Measurements from ENCODE around the gene EHMT1.
"Not testable (repeated sequence)": the region's sequence is repeated elsewhere in the genome, so short reads cannot be mapped to it uniquely, and the experiment has no call there.

EHMT1 gene

DNA sequence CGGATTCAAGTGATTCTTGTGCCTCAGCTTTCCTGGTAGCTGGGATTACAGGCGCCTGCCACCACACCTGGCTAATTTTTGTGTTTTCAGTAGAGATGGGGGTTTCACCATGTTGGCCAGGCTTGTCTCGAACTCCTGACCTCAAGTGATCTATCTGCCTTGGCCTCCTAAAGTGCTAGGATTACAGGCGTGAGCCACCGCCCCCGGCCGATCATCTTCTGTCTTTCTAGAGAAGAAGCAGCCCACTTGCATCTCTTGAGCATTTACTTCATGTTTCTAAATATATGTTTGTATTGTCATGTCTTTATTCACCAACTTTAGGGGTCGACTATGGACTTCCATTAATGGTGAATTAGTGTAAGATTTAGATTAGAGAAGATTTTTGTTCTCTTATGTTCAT lies 3.4 kb downstream of the EHMT1 start:
- ATAC-seq, result not testable (repeated sequence)

DNA sequence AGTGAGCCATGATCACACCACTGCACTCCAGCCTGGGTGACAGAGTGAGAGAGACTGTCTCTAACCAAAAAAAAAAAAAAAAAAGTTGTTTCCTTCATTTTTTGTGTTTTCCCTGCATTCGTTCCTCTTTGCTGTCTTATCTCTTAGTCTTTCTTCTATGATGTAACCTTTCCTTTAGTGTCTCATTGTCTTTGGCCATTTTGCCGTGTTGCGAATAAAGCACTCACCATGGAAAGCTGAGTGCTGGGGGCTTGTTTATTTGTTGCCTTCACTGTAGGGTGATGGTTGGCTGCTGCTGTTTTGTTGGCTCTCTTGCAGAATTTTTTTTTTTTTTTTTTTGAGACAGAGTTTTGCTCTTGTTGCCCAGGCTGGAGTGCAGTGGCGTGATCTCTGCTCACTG lies 7.7 kb downstream of the EHMT1 start:
- no peak for TF ChIP-seq OSR1 (CRISPR knock-in tag; IDR thresholded peaks at IDR 0.05)
- TF ChIP-seq, protein P1, sequence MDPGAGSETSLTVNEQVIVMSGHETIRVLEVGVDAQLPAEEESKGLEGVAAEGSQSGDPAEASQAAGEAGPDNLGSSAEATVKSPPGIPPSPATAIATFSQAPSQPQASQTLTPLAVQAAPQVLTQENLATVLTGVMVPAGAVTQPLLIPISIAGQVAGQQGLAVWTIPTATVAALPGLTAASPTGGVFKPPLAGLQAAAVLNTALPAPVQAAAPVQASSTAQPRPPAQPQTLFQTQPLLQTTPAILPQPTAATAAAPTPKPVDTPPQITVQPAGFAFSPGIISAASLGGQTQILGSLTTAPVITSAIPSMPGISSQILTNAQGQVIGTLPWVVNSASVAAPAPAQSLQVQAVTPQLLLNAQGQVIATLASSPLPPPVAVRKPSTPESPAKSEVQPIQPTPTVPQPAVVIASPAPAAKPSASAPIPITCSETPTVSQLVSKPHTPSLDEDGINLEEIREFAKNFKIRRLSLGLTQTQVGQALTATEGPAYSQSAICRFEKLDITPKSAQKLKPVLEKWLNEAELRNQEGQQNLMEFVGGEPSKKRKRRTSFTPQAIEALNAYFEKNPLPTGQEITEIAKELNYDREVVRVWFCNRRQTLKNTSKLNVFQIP (CRISPR knock-in tag; IDR thresholded peaks at IDR 0.05; ENCODE audit: borderline replicate concordance, low read depth), result no peak
- TF ChIP-seq, protein P2, sequence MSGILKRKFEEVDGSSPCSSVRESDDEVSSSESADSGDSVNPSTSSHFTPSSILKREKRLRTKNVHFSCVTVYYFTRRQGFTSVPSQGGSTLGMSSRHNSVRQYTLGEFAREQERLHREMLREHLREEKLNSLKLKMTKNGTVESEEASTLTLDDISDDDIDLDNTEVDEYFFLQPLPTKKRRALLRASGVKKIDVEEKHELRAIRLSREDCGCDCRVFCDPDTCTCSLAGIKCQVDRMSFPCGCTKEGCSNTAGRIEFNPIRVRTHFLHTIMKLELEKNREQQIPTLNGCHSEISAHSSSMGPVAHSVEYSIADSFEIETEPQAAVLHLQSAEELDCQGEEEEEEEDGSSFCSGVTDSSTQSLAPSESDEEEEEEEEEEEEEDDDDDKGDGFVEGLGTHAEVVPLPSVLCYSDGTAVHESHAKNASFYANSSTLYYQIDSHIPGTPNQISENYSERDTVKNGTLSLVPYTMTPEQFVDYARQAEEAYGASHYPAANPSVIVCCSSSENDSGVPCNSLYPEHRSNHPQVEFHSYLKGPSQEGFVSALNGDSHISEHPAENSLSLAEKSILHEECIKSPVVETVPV (CRISPR knock-in tag; IDR thresholded peaks at IDR 0.05), result no peak
- TF ChIP-seq ZNF70 (CRISPR knock-in tag; IDR thresholded peaks at IDR 0.05), result no peak
- TF ChIP-seq, protein P3, sequence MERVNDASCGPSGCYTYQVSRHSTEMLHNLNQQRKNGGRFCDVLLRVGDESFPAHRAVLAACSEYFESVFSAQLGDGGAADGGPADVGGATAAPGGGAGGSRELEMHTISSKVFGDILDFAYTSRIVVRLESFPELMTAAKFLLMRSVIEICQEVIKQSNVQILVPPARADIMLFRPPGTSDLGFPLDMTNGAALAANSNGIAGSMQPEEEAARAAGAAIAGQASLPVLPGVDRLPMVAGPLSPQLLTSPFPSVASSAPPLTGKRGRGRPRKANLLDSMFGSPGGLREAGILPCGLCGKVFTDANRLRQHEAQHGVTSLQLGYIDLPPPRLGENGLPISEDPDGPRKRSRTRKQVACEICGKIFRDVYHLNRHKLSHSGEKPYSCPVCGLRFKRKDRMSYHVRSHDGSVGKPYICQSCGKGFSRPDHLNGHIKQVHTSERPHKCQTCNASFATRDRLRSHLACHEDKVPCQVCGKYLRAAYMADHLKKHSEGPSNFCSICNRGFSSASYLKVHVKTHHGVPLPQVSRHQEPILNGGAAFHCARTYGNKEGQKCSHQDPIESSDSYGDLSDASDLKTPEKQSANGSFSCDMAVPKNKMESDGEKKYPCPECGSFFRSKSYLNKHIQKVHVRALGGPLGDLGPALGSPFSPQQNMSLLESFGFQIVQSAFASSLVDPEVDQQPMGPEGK (CRISPR knock-in tag; IDR thresholded peaks at IDR 0.05; ENCODE audit: borderline replicate concordance), result no peak
- no peak for TF ChIP-seq TCF4 (CRISPR knock-in tag; IDR thresholded peaks at IDR 0.05; ENCODE audit: borderline replicate concordance)
- TF ChIP-seq CSDC2 (CRISPR knock-in tag; IDR thresholded peaks at IDR 0.05), result no peak
- no peak for ATAC-seq

DNA sequence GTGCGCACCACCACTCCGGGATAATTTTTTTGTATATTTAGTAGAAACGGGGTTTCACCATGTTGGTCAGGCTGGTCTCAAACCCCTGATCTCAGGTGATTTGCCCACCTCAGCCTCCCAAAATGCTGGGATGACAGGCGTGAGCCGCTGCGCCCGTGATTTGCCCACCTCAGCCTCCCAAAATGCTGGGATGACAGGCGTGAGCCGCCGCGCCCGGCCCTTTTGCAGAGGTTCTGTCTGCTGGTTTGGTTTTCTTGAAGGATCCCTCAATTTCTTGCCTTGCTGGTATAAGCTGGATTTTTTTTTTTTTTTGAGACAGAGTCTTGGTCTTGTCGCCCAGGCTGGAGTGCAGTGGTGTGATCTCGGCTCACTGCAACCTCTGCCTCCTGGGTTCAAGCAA lies 8.6 kb downstream of the EHMT1 start:
- not testable (repeated sequence) for ATAC-seq

DNA sequence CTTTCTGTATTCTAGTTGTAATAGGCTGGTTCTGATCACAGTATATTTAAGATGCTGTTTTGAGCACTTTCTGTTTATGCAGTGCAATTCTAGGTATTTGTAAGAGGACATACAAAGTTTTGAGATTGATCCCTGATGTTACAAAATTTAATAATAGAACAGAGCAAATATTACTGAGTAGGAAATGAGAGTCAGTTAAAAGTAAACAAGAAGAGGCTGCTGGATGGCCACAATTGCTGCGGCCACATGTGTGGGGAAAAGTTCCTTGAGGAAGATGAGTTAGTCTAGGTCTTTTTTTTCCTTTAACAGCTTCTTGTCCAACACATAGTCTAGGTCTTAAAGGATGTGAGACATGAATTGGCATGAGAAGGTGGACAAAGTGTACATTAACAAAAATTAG lies 11.3 kb downstream of the EHMT1 start:
- TF ChIP-seq ESRRG (CRISPR knock-in tag; IDR thresholded peaks at IDR 0.05) (no peak), PPARA (CRISPR knock-in tag; IDR thresholded peaks at IDR 0.05; ENCODE audit: borderline replicate concordance) (no peak), ZNF565 (CRISPR knock-in tag; conservative IDR thresholded peaks at IDR 0.05; ENCODE audit: low read depth) (no peak), ZNF70 (CRISPR knock-in tag; IDR thresholded peaks at IDR 0.05) (no peak), ZFP30 (CRISPR knock-in tag; IDR thresholded peaks at IDR 0.05) (no peak), ISL1 (CRISPR knock-in tag; IDR thresholded peaks at IDR 0.05) (no peak), GLIS3 (CRISPR knock-in tag; IDR thresholded peaks at IDR 0.05) (no peak)
- TF ChIP-seq, protein P4, sequence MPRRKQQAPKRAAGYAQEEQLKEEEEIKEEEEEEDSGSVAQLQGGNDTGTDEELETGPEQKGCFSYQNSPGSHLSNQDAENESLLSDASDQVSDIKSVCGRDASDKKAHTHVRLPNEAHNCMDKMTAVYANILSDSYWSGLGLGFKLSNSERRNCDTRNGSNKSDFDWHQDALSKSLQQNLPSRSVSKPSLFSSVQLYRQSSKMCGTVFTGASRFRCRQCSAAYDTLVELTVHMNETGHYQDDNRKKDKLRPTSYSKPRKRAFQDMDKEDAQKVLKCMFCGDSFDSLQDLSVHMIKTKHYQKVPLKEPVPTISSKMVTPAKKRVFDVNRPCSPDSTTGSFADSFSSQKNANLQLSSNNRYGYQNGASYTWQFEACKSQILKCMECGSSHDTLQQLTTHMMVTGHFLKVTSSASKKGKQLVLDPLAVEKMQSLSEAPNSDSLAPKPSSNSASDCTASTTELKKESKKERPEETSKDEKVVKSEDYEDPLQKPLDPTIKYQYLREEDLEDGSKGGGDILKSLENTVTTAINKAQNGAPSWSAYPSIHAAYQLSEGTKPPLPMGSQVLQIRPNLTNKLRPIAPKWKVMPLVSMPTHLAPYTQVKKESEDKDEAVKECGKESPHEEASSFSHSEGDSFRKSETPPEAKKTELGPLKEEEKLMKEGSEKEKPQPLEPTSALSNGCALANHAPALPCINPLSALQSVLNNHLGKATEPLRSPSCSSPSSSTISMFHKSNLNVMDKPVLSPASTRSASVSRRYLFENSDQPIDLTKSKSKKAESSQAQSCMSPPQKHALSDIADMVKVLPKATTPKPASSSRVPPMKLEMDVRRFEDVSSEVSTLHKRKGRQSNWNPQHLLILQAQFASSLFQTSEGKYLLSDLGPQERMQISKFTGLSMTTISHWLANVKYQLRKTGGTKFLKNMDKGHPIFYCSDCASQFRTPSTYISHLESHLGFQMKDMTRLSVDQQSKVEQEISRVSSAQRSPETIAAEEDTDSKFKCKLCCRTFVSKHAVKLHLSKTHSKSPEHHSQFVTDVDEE (CRISPR knock-in tag; IDR thresholded peaks at IDR 0.05), result no peak
- TF ChIP-seq, protein P1 (CRISPR knock-in tag; IDR thresholded peaks at IDR 0.05; ENCODE audit: borderline replicate concordance, low read depth), result no peak
- TF ChIP-seq, protein P5, sequence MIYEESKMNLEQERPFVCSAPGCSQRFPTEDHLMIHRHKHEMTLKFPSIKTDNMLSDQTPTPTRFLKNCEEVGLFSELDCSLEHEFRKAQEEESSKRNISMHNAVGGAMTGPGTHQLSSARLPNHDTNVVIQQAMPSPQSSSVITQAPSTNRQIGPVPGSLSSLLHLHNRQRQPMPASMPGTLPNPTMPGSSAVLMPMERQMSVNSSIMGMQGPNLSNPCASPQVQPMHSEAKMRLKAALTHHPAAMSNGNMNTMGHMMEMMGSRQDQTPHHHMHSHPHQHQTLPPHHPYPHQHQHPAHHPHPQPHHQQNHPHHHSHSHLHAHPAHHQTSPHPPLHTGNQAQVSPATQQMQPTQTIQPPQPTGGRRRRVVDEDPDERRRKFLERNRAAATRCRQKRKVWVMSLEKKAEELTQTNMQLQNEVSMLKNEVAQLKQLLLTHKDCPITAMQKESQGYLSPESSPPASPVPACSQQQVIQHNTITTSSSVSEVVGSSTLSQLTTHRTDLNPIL (CRISPR knock-in tag; IDR thresholded peaks at IDR 0.05; ENCODE audit: low read depth), result no peak

DNA sequence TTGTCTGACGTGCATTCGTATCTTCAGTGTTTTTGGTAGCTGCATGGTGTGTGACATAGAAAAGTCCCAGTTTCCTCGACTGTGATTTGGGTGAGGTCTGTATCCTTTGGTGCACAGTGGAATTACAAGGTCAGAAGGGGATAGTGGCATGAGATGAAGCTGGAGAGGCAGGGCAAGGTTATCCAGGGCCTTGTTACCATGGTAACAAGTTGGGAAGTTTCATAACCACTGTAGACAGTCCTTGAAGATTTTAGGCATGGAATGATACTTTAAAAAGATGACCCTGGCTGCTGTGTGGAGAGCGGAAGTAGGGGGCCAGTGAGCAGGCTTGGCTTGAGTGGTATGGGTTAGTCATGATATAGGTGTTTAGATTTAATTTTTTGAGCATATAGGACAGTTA lies 11.9 kb downstream of the EHMT1 start:
- ATAC-seq, result no peak
- TF ChIP-seq ZNF565 (CRISPR knock-in tag; conservative IDR thresholded peaks at IDR 0.05; ENCODE audit: low read depth), result no peak
- no peak for TF ChIP-seq OSR1 (CRISPR knock-in tag; IDR thresholded peaks at IDR 0.05)
- no peak for TF ChIP-seq ISL1 (CRISPR knock-in tag; IDR thresholded peaks at IDR 0.05)
- TF ChIP-seq, protein P1 (CRISPR knock-in tag; IDR thresholded peaks at IDR 0.05; ENCODE audit: borderline replicate concordance, low read depth), result no peak
- no peak for TF ChIP-seq TOX (CRISPR knock-in tag; IDR thresholded peaks at IDR 0.05; ENCODE audit: borderline replicate concordance)
- TF ChIP-seq, protein P5 (CRISPR knock-in tag; IDR thresholded peaks at IDR 0.05; ENCODE audit: low read depth), result no peak
- TF ChIP-seq ZC3H10 (CRISPR knock-in tag; IDR thresholded peaks at IDR 0.05), result no peak
- no peak for TF ChIP-seq RARB (CRISPR knock-in tag; IDR thresholded peaks at IDR 0.05)
- no peak for TF ChIP-seq TCF4 (CRISPR knock-in tag; IDR thresholded peaks at IDR 0.05; ENCODE audit: borderline replicate concordance)
- no peak for TF ChIP-seq ESRRG (CRISPR knock-in tag; IDR thresholded peaks at IDR 0.05)
- TF ChIP-seq GLIS3 (CRISPR knock-in tag; IDR thresholded peaks at IDR 0.05), result no peak
- TF ChIP-seq ZFP3 (CRISPR knock-in tag; IDR thresholded peaks at IDR 0.05), result no peak

More for the DNA sequence above, 11.3 kb downstream of the EHMT1 start:
- no peak for ATAC-seq
